PFSK-1 (cell line): ENCODE data around the gene HSD17B11.

Experiments used
- POLR2AphosphoS5 ChIP-seq: IDR thresholded peaks from 2 replicates; pipeline ENCODE4 v1.6.1; 2012; ENCODE audit warnings: low read depth, mild to moderate bottlenecking, control low read depth, low read length, moderate library complexity
- TAF1 ChIP-seq: IDR thresholded peaks from 2 replicates; pipeline ENCODE4 v1.6.1; 2012; ENCODE audit warnings: low read length, control low read depth, borderline replicate concordance; ENCODE audit not compliant: insufficient read depth
- TF ChIP-seq, protein P1 (sequence below), 2 experiments: IDR thresholded peaks; 2 replicates each; pipeline versions ENCODE4 v1.6.1 to v1.8.0; 2011 to 2012; ENCODE audit warnings: low read depth in 2 of 2, low read length in 2 of 2, control low read depth in 1 of 2, inconsistent platforms in 1 of 2, mild to moderate bottlenecking in 1 of 2, moderate library complexity in 1 of 2; ENCODE audit not compliant: insufficient read depth in 1 of 2

DNA sequence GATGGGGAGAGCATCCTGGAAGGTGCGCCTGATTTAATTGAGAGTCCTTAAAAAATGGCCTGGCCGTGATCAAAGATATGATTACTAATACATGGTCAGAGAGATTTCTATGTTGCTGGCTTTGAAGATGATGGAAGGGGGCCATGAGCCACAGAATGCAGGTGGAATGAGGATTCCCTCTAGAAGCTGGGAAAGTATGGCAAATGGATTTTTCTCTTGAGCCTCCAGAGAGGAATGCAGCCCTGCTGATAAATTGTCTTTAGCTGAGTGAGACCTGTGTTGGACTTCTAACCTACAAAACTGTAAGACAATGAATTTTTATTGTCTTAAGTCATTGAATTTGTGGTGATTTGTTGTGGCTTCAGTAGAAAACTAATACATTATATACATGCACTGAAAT, 39.0 kb upstream of the HSD17B11 start:
- TF ChIP-seq POLR2AphosphoS5 (no peak), TAF1 (no peak)
- TF ChIP-seq, protein P1, sequence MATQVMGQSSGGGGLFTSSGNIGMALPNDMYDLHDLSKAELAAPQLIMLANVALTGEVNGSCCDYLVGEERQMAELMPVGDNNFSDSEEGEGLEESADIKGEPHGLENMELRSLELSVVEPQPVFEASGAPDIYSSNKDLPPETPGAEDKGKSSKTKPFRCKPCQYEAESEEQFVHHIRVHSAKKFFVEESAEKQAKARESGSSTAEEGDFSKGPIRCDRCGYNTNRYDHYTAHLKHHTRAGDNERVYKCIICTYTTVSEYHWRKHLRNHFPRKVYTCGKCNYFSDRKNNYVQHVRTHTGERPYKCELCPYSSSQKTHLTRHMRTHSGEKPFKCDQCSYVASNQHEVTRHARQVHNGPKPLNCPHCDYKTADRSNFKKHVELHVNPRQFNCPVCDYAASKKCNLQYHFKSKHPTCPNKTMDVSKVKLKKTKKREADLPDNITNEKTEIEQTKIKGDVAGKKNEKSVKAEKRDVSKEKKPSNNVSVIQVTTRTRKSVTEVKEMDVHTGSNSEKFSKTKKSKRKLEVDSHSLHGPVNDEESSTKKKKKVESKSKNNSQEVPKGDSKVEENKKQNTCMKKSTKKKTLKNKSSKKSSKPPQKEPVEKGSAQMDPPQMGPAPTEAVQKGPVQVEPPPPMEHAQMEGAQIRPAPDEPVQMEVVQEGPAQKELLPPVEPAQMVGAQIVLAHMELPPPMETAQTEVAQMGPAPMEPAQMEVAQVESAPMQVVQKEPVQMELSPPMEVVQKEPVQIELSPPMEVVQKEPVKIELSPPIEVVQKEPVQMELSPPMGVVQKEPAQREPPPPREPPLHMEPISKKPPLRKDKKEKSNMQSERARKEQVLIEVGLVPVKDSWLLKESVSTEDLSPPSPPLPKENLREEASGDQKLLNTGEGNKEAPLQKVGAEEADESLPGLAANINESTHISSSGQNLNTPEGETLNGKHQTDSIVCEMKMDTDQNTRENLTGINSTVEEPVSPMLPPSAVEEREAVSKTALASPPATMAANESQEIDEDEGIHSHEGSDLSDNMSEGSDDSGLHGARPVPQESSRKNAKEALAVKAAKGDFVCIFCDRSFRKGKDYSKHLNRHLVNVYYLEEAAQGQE (IDR thresholded peaks at IDR 0.05; ENCODE audit: insufficient read depth in 1 of 2, low read depth in 2 of 2, low read length in 2 of 2) = no peak
